ENCODE data around the gene GALNS.

DNA sequence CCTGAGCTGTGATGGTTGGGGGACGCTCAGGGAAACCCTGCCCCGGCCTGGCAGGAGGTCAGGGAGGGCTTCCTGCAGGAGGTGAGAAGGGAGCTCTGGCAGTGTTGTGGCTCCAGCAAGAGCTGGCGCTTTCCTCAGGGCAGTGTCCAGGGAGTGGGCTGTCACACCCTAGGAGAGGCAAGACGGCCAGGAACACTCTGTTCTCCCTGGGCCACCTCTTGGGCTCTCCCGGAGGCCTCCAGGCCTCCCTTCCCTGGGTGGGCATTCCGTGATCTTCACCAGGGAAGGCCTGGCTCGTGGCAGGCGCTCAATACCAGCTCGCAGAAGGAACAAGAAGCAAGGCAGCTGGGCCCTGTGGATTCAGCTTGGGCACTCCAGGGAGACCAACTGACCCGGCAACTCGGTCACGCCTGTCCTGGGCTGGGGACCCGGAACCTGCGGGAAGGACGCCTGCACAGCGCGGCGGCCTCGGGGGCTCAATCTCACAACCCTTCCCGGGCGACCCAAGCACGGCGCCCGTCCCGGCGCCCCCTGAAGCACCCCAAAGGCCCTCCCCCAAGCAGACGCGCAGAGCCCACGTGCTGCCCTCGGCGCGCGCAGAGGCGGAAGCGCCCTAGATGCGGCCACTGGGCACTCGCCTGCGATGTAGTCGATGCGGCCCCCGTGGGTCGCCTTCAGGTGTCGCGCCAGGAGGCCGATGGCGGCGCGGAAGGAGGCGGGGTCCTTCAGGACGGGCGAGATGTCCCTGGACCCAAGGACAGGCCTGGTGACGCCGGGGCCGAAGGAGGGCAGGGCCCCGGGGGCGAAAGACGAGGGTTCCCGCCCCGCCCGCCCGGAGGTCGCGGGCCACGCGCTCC, 45.6 kb downstream of the GALNS start:
- TF ChIP-seq CTCF (conservative IDR thresholded peaks at IDR 0.05 in 1 of 2, IDR thresholded peaks at IDR 0.05 in 1 of 2; ENCODE audit: low read depth in 1 of 2, low read length in 2 of 2) (no peak), EZH2 (IDR thresholded peaks at IDR 0.05; ENCODE audit: low read length, missing control alignments) (no peak)
